ENCODE measurements around the gene NAA20.

The NAA20 gene, protein sequence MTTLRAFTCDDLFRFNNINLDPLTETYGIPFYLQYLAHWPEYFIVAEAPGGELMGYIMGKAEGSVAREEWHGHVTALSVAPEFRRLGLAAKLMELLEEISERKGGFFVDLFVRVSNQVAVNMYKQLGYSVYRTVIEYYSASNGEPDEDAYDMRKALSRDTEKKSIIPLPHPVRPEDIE

DNA sequence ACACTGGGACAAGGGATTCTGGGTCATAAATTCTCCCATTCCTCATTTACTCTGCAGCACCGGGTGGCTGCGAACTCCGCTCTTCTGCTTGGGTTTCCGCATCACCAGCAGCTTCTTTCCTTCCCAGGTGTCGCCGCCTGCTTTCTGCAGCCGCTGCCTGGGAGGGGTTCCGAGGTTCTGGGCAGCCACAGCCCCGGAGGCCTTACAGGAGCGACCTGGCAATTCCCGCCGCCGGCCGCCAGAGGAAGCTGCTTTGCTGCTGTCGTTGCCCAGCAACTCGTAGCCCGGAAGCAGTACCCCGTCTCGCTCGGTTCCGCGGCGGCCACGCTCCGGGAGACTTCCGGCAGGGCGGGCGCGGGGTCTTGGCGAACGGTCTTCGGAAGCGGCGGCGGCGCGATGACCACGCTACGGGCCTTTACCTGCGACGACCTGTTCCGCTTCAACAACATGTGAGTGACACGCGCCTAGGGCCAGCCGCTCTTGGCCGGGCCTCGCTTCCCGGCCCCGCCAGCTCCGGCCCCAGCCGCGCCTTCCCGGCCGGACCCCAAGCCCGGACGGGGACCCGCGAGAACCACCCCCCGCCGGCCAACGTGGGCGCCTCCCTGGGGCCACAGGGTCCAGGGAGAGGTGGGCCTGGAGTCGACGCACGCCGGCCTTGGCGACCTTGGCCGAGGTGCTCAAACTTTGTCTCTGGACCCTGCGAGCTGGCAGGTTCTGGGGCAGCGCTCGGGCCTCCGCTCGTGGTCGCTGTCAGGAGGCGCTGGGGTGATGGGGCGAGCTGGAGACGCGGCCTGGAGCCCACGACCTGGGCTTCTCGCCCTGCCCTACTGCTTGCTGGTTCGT, at the start of gene NAA20:
TSS of gene NAA20 (plus strand) at position 362 of the 843 bp plus-strand sequence. CDS start at position 397, 35 bp downstream.
- Histone ChIP-seq H3K9ac (ENCODE audit: low read depth in 1 of 2, low read length in 2 of 2) (peak within 1 kb of the TSS; percentile 61 to 83), H3K4me1 (ENCODE audit: control insufficient read depth in 2 of 2, insufficient read depth in 2 of 2, low read length in 2 of 2) (peaks cover 7 to 14% of the 10 kb centered on the region in 2 donors), H3K27me3 (ENCODE audit: control insufficient read depth in 2 of 2, insufficient read depth in 2 of 2, low read length in 2 of 2) (no peaks in the 10 kb centered on the region), H3K4me3 (ENCODE audit: low read length in 2 of 2) (peak within 1 kb of the TSS; percentile 86 to 91), H3K27ac (ENCODE audit: low read depth in 2 of 2, low read length in 2 of 2) (peak within 1 kb of the TSS; percentile 41 to 52), H3K9me3 (ENCODE audit: control insufficient read depth in 2 of 2, low read length in 2 of 2) (no peaks in the 10 kb centered on the region), H3K36me3 (ENCODE audit: control insufficient read depth in 2 of 2, insufficient read depth in 2 of 2, low read length in 2 of 2) (no peaks in the 10 kb centered on the region)

DNA sequence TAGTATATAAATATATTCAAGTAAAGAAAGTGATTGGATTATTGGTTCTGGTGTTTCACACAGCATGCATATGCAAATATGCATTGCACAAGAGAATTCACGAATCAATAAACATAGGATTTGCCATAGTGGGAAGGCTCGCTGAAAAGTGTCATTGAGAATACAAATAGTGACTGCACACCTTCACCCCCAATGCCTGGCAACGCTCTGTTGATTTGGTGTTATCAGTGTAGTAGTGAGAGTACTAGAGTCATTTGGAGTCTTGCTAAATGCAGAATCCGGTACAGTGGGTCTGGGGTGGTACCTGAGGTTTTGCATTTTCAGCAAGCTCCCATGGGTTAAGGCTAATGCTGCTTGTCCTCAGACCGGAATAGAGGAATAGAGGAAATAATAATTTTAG, 49.7 kb upstream of the NAA20 start:
- peaks cover 2 to 9% of the 10 kb centered on the region in 2 donors for H3K4me1 ChIP-seq (ENCODE audit: control insufficient read depth in 2 of 2, insufficient read depth in 2 of 2, low read length in 2 of 2)

DNA sequence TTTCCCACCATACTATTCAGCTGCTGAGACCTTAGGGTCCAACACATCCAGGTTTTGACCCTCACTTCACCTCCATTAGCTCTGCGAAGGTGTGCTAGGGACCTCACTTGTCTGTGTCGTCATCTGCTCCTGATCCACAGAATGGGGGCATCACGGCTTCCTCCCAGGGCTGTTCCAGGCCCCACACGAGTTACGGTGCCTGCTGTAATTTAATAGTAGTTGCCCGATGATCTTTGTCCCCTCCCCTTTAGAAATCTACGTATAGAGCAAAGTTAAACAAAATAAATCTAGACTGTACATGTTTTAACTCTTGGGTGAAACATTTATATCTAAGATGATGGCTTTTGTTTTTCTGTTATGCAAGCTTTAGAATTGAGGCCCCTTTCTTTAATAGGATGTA, 49.1 kb upstream of the NAA20 start:
- peaks cover 33 to 53% of the 10 kb centered on the region in 2 donors for H3K36me3 ChIP-seq (ENCODE audit: control insufficient read depth in 2 of 2, insufficient read depth in 2 of 2, low read length in 2 of 2)
- peaks cover 2 to 9% of the 10 kb centered on the region in 2 donors for H3K4me1 ChIP-seq (ENCODE audit: control insufficient read depth in 2 of 2, insufficient read depth in 2 of 2, low read length in 2 of 2)
- H3K9ac ChIP-seq (ENCODE audit: low read depth in 1 of 2, low read length in 2 of 2): no peak overlapping the region
- no peaks in the 10 kb centered on the region for H3K27me3 ChIP-seq (ENCODE audit: control insufficient read depth in 2 of 2, insufficient read depth in 2 of 2, low read length in 2 of 2)
- H3K4me3 ChIP-seq (ENCODE audit: low read length in 2 of 2): no peak overlapping the region
- H3K9me3 ChIP-seq (ENCODE audit: control insufficient read depth in 2 of 2, low read length in 2 of 2): no peaks in the 10 kb centered on the region
- H3K27ac ChIP-seq (ENCODE audit: low read depth in 2 of 2, low read length in 2 of 2): no peak overlapping the region

More for the DNA sequence above, 49.7 kb upstream of the NAA20 start:
- no peaks in the 10 kb centered on the region for H3K27me3 ChIP-seq (ENCODE audit: control insufficient read depth in 2 of 2, insufficient read depth in 2 of 2, low read length in 2 of 2)
- no peaks in the 10 kb centered on the region for H3K9me3 ChIP-seq (ENCODE audit: control insufficient read depth in 2 of 2, low read length in 2 of 2)
- H3K27ac ChIP-seq (ENCODE audit: low read depth in 2 of 2, low read length in 2 of 2): no peak overlapping the region
- peaks cover 36 to 55% of the 10 kb centered on the region in 2 donors for H3K36me3 ChIP-seq (ENCODE audit: control insufficient read depth in 2 of 2, insufficient read depth in 2 of 2, low read length in 2 of 2)
- no peak overlapping the region for H3K4me3 ChIP-seq (ENCODE audit: low read length in 2 of 2)
- no peak overlapping the region for H3K9ac ChIP-seq (ENCODE audit: low read depth in 1 of 2, low read length in 2 of 2)

DNA sequence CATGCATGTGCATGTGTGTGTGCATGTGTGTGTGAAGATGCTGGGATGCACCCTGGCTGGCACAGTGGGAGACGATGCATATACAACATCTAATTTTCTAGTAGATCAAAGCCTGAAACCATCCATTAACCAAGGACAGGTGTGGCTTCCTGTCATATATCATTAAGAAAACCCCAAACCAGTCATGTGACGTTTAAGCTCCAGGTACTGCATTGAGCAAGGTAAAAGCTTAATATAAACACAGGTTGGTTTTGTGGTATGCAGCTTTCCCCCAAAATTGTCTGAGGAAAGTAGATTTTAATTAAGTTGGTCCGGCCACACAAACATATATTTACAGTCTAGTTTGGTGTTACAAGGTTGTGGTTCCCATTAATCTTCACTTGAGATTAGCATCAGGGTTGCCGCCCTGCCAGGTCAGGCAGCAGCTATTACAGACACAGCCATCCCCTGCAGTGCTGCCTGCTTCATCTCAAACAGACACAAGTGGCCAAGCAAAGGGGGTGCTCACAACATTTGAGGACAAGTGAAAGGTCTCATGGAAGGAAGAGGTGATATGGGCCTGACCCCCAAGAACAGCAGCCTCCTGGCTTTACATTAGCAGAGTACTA, 48.6 kb upstream of the NAA20 start:
- Histone ChIP-seq H3K4me1 (ENCODE audit: control insufficient read depth in 2 of 2, insufficient read depth in 2 of 2, low read length in 2 of 2) (peaks cover 2 to 9% of the 10 kb centered on the region in 2 donors), H3K4me3 (ENCODE audit: low read length in 2 of 2) (no peak overlapping the region), H3K9ac (ENCODE audit: low read depth in 1 of 2, low read length in 2 of 2) (no peak overlapping the region), H3K36me3 (ENCODE audit: control insufficient read depth in 2 of 2, insufficient read depth in 2 of 2, low read length in 2 of 2) (peaks cover 36 to 55% of the 10 kb centered on the region in 2 donors), H3K27ac (ENCODE audit: low read depth in 2 of 2, low read length in 2 of 2) (no peak overlapping the region), H3K9me3 (ENCODE audit: control insufficient read depth in 2 of 2, low read length in 2 of 2) (no peaks in the 10 kb centered on the region), H3K27me3 (ENCODE audit: control insufficient read depth in 2 of 2, insufficient read depth in 2 of 2, low read length in 2 of 2) (no peaks in the 10 kb centered on the region)

DNA sequence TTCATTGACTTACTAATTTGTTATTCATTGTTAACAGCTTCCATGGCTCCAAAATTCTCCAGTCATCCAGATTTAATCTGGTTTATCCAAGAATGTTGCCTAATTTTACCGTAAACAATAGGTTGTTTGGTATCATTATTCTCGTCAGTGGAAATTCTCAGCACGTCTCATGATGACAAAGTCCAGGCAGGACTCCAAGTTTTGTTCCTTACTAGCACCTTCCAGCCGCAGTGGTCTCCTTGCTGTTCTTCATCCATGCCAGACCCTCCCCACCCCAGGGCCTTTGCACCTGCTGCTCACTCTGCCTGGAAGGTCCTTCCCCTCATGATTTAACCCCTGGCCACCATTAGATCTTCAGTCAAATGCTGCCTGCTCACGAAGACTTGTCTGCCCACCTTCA, 48.1 kb upstream of the NAA20 start:
- Histone ChIP-seq H3K36me3 (ENCODE audit: control insufficient read depth in 2 of 2, insufficient read depth in 2 of 2, low read length in 2 of 2) (peaks cover 39 to 55% of the 10 kb centered on the region in 2 donors), H3K4me3 (ENCODE audit: low read length in 2 of 2) (no peak overlapping the region), H3K9ac (ENCODE audit: low read depth in 1 of 2, low read length in 2 of 2) (no peak overlapping the region), H3K4me1 (ENCODE audit: control insufficient read depth in 2 of 2, insufficient read depth in 2 of 2, low read length in 2 of 2) (peaks cover 7 to 10% of the 10 kb centered on the region in 2 donors), H3K9me3 (ENCODE audit: control insufficient read depth in 2 of 2, low read length in 2 of 2) (no peaks in the 10 kb centered on the region), H3K27ac (ENCODE audit: low read depth in 2 of 2, low read length in 2 of 2) (no peak overlapping the region), H3K27me3 (ENCODE audit: control insufficient read depth in 2 of 2, insufficient read depth in 2 of 2, low read length in 2 of 2) (no peaks in the 10 kb centered on the region)

DNA sequence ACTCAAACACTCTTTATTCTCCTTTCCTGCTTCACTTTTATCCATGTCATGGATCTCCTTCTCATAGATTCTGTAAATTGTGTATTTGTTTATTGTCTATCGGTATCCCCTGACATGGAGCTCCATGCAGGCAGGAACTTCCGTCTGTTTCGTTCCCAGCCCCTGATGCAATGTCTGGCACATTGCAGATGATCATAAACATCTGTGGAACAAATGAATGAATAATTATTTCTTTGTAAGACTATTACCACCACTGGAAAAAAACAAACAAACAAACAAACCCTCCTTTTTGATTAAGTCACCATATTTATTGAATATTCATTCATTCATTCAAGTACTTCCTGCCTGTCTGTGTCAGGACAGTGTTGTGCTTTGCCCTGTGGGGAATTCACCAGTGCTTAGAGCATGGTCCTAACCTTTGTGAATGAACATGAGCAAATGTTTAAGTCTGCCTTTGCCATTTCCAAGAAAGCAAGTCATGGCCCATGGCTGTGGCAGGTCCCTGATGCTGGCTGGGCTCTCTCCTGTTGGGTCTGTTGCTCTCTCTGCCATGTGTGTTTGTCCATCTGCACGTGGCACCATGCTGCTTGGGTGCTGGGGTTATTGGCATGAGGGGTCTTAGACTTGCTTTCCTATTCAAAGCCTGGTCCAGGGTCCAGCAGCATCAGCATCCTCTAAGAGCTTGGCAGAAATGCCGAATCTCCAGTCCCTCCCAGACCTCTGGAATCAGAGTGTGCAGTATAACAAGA, 47.5 kb upstream of the NAA20 start:
- Histone ChIP-seq H3K36me3 (ENCODE audit: control insufficient read depth in 2 of 2, insufficient read depth in 2 of 2, low read length in 2 of 2) (peaks cover 42 to 53% of the 10 kb centered on the region in 2 donors), H3K27ac (ENCODE audit: low read depth in 2 of 2, low read length in 2 of 2) (no peak overlapping the region), H3K27me3 (ENCODE audit: control insufficient read depth in 2 of 2, insufficient read depth in 2 of 2, low read length in 2 of 2) (no peaks in the 10 kb centered on the region), H3K4me1 (ENCODE audit: control insufficient read depth in 2 of 2, insufficient read depth in 2 of 2, low read length in 2 of 2) (peaks cover 7 to 15% of the 10 kb centered on the region in 2 donors), H3K4me3 (ENCODE audit: low read length in 2 of 2) (no peak overlapping the region), H3K9me3 (ENCODE audit: control insufficient read depth in 2 of 2, low read length in 2 of 2) (no peaks in the 10 kb centered on the region), H3K9ac (ENCODE audit: low read depth in 1 of 2, low read length in 2 of 2) (no peak overlapping the region)

DNA sequence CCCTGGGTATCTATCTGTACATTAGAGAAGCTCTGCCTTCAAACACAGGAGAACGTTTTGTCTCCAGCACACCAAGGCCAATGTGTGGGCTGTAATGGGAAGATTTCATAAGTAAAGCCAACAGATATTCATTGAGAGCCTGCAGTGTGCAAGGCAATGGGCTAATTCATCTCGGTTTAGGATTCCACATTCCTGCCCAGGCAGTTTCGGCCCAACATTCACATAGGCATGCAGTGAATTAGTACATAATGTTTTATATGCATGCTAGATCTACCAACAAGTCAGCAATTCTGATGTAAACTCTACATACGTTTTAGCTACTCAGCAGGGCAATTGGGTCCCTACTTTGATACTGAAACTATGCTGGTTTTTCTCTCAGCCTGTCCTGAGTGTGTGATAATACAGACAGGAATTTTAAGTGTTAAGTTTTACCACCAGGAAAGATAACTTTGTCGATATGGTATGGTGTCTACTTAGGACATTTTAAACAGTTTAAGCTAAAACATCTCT, 46.9 kb upstream of the NAA20 start:
- no peaks in the 10 kb centered on the region for H3K9me3 ChIP-seq (ENCODE audit: control insufficient read depth in 2 of 2, low read length in 2 of 2)
- H3K27me3 ChIP-seq (ENCODE audit: control insufficient read depth in 2 of 2, insufficient read depth in 2 of 2, low read length in 2 of 2): no peaks in the 10 kb centered on the region
- no peak overlapping the region for H3K27ac ChIP-seq (ENCODE audit: low read depth in 2 of 2, low read length in 2 of 2)
- H3K36me3 ChIP-seq (ENCODE audit: control insufficient read depth in 2 of 2, insufficient read depth in 2 of 2, low read length in 2 of 2): peaks cover 44 to 50% of the 10 kb centered on the region in 2 donors
- no peak overlapping the region for H3K9ac ChIP-seq (ENCODE audit: low read depth in 1 of 2, low read length in 2 of 2)
- H3K4me1 ChIP-seq (ENCODE audit: control insufficient read depth in 2 of 2, insufficient read depth in 2 of 2, low read length in 2 of 2): peaks cover 7 to 15% of the 10 kb centered on the region in 2 donors
- H3K4me3 ChIP-seq (ENCODE audit: low read length in 2 of 2): no peak overlapping the region

DNA sequence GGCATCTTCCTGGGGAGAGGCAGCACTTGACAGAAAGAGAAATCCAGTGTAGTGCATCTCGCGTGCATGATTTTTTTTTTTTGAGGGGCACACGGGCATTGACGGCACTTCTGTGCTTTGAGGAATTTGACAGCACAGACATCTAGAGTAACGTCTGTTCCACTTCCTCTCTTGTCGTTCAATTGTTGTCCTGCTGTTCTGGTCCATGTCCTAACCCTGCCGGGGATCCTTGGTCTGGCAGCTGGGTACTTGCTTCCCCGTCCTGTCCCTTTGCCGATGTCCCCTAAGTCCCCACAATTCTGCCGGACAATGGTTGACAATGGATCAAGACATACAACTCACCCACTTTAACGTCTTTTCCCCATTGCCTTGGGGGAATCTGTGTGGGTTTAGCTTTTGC, 46.0 kb upstream of the NAA20 start:
- no peak overlapping the region for H3K27ac ChIP-seq (ENCODE audit: low read depth in 2 of 2, low read length in 2 of 2)
- no peaks in the 10 kb centered on the region for H3K9me3 ChIP-seq (ENCODE audit: control insufficient read depth in 2 of 2, low read length in 2 of 2)
- H3K4me1 ChIP-seq (ENCODE audit: control insufficient read depth in 2 of 2, insufficient read depth in 2 of 2, low read length in 2 of 2): peaks cover 7 to 18% of the 10 kb centered on the region in 2 donors
- H3K9ac ChIP-seq (ENCODE audit: low read depth in 1 of 2, low read length in 2 of 2): no peak overlapping the region
- peaks cover 49 to 51% of the 10 kb centered on the region in 2 donors for H3K36me3 ChIP-seq (ENCODE audit: control insufficient read depth in 2 of 2, insufficient read depth in 2 of 2, low read length in 2 of 2)
- H3K27me3 ChIP-seq (ENCODE audit: control insufficient read depth in 2 of 2, insufficient read depth in 2 of 2, low read length in 2 of 2): no peaks in the 10 kb centered on the region
- no peak overlapping the region for H3K4me3 ChIP-seq (ENCODE audit: low read length in 2 of 2)

DNA sequence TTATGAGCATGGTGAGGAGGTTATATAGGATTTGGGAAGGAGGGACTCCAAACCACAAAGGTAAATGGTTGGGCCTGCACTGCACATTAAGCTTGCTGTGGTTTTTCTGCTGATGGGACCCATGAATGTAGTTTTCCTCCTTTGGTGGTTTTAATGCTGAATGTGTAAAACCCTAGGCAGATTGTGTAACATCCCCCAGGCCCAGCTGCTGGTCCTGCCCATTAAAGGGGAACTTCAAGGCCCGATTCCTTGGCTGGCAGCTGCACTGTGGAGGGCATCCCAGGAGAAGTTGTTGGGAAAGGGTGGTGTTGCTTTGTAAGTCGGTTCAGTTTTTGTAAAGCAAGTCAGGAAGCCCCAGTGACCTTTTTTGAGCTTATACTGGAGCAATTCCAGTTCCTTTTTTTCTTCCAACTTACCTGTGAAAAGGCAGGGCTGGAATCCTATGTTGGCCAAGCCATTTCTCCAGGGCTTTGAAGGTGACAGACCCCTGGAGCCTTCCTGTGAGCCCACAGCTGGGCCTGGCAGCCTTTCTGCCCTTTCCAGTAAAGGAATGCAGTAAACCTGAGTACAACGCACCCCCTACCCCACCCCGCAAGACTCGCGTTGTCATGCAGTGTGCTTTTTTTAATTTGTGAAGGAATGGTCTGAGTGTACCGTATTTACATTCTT, 43.1 kb upstream of the NAA20 start:
- peak overlapping the region; percentile 76 to 80 for H3K27ac ChIP-seq (ENCODE audit: low read depth in 2 of 2, low read length in 2 of 2)
- H3K27me3 ChIP-seq (ENCODE audit: control insufficient read depth in 2 of 2, insufficient read depth in 2 of 2, low read length in 2 of 2): no peaks in the 10 kb centered on the region
- H3K4me1 ChIP-seq (ENCODE audit: control insufficient read depth in 2 of 2, insufficient read depth in 2 of 2, low read length in 2 of 2): peaks cover 8 to 18% of the 10 kb centered on the region in 2 donors
- H3K4me3 ChIP-seq (ENCODE audit: low read length in 2 of 2): no peak overlapping the region
- H3K9me3 ChIP-seq (ENCODE audit: control insufficient read depth in 2 of 2, low read length in 2 of 2): no peaks in the 10 kb centered on the region
- peaks cover 35 to 54% of the 10 kb centered on the region in 2 donors for H3K36me3 ChIP-seq (ENCODE audit: control insufficient read depth in 2 of 2, insufficient read depth in 2 of 2, low read length in 2 of 2)
- H3K9ac ChIP-seq (ENCODE audit: low read depth in 1 of 2, low read length in 2 of 2): no peak overlapping the region

Data from mucosa of rectum (tissue), 2 donors.